Measurements from ENCODE around the gene FBXO30.

DNA sequence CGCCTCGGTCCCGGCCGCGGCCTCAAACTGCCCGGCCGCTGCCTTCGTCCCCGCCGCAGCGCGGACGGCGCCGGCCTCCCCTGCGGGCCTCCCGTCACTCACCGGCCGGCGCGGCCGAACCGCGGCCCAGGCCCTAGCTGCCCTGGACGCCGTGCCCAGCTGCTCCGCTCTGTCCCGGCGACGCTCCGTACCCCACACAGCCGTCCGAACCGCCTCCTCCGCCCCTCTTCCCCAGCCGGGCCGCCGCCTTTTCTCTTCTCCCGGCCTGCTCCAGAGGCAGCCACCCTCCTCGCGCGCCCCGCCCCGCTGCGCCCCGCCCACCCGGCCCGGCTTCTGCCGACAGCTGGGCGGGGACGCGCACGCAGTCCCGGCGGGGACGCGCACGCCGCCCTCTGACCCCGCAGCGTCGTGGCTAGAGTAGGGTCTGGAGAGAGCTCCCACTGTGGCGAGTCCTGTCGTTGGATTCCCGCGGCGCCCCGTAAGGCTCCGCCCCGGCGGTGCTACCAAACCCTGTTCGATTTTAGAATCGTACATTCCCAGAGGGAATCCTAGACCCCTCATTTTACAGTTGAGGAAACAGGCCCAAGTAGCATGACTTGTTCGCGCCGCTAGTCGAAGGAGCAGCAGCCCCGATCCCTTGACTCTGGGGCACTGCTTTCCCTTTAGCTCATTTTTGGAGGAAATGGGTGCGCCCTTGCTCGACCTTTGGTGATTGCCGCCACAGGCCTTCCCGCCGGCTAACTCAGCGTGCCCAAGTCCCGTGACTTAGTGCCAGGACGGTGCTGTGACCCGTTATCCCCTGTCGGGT lies at the start of gene FBXO30:
- TF ChIP-seq SREBF2 (IDR thresholded peaks at IDR 0.05; ENCODE audit: low read length) (no peak), POLR2A (IDR thresholded peaks at IDR 0.05; ENCODE audit: low read depth, low read length) (peak; percentile 93), JUND (IDR thresholded peaks at IDR 0.05; ENCODE audit: low read depth, low read length) (no peak), MXI1 (IDR thresholded peaks at IDR 0.05; ENCODE audit: low read depth, low read length) (peak; percentile 36), ZBTB40 (IDR thresholded peaks at IDR 0.05; ENCODE audit: borderline replicate concordance) (no peak), RAD21 (IDR thresholded peaks at IDR 0.05; ENCODE audit: insufficient read depth, low read depth, low read length) (no peak), MEF2A (IDR thresholded peaks at IDR 0.05; ENCODE audit: insufficient read depth, low read depth, low read length) (no peak), ZZZ3 (IDR thresholded peaks at IDR 0.05; ENCODE audit: control insufficient read depth, insufficient read length, low read depth) (no peak), NBN (IDR thresholded peaks at IDR 0.05) (peak; percentile 63)
- TF ChIP-seq, protein P1, sequence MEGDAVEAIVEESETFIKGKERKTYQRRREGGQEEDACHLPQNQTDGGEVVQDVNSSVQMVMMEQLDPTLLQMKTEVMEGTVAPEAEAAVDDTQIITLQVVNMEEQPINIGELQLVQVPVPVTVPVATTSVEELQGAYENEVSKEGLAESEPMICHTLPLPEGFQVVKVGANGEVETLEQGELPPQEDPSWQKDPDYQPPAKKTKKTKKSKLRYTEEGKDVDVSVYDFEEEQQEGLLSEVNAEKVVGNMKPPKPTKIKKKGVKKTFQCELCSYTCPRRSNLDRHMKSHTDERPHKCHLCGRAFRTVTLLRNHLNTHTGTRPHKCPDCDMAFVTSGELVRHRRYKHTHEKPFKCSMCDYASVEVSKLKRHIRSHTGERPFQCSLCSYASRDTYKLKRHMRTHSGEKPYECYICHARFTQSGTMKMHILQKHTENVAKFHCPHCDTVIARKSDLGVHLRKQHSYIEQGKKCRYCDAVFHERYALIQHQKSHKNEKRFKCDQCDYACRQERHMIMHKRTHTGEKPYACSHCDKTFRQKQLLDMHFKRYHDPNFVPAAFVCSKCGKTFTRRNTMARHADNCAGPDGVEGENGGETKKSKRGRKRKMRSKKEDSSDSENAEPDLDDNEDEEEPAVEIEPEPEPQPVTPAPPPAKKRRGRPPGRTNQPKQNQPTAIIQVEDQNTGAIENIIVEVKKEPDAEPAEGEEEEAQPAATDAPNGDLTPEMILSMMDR (IDR thresholded peaks at IDR 0.05 in 2 of 3, conservative IDR thresholded peaks at IDR 0.05 in 1 of 3; ENCODE audit: control insufficient read depth in 2 of 3, extremely low read depth in 1 of 3, insufficient read depth in 1 of 3, low read depth in 3 of 3, low read length in 3 of 3): no peak
